Spleen (tissue), 11 donors: ENCODE data around the gene TMEM273. TPM values are rescaled to one million over a fixed set of nuclear protein-coding genes. Genes with fewer than 3 reads are reported as not detected.

ENCODE experiments used
- DNase-seq: peaks from one replicate; pipeline ENCODE4 v3.0.0-alpha.2; 2020
- H3K27ac ChIP-seq, 8 donors: fragments of 200-600 bp; sonication (generic) in 7 of 8; 1 replicate in 4 of 8; 2 replicates in 4 of 8; pipeline versions ENCODE4 v1.5.0 to v1.8.0; 2016 to 2021; ENCODE audit warnings: inconsistent platforms in 4 of 8, mild to moderate bottlenecking in 4 of 8, moderate library complexity in 1 of 8
- H3K27me3 ChIP-seq, 7 donors: fragments of 200-600 bp; sonication (generic) in 6 of 7; replicated peaks in 1 of 7; 1 replicate in 4 of 7; 2 replicates in 3 of 7; pipeline versions ENCODE4 v1.5.0 to v1.8.0; 2016 to 2021; ENCODE audit warnings: inconsistent platforms in 3 of 7, mild to moderate bottlenecking in 1 of 7
- H3K36me3 ChIP-seq, 6 donors: fragments of 200-600 bp; sonication (generic) in 5 of 6; 1 replicate in 4 of 6; 2 replicates in 2 of 6; pipeline versions ENCODE4 v1.5.0 to v1.8.0; 2016 to 2021; ENCODE audit warnings: inconsistent platforms in 2 of 6
- H3K4me1 ChIP-seq, 6 donors: fragments of 200-600 bp; sonication (generic) in 5 of 6; 1 replicate in 3 of 6; 2 replicates in 3 of 6; pipeline versions ENCODE4 v1.5.0 to v1.8.0; 2016 to 2021; ENCODE audit warnings: inconsistent platforms in 3 of 6
- H3K4me3 ChIP-seq, 8 donors: fragments of 200-600 bp; sonication (generic) in 7 of 8; 1 replicate in 4 of 8; 2 replicates in 4 of 8; pipeline versions ENCODE4 v1.5.0 to v1.8.0; 2016 to 2021; ENCODE audit warnings: inconsistent platforms in 4 of 8, mild to moderate bottlenecking in 4 of 8, moderate library complexity in 2 of 8
- H3K9me3 ChIP-seq, 8 donors: fragments of 200-600 bp; sonication (generic) in 7 of 8; 1 replicate in 4 of 8; 2 replicates in 4 of 8; pipeline versions ENCODE4 v1.5.0 to v1.8.0; 2016 to 2021; ENCODE audit warnings: inconsistent platforms in 4 of 8
- POLR2A ChIP-seq, 3 donors: fragments of 450-650 bp; IDR thresholded peaks; one replicate each; pipeline ENCODE4 v1.5.1; 2017; ENCODE audit warnings: antibody characterized with exemption in 3 of 3, mild to moderate bottlenecking in 1 of 3
- POLR2AphosphoS5 ChIP-seq, 3 donors: sonication (generic); formaldehyde crosslinking; IDR thresholded peaks; one replicate each; pipeline ENCODE4 v1.5.1; 2017; ENCODE audit warnings: antibody characterized with exemption in 3 of 3
- WGBS, 5 donors: extraction: QIAGEN DNeasy Blood & Tissue Kit in 3 of 5; methylation state at CpG; one replicate each; pipeline versions ENCODE4 v1.1.5 to v1.1.7; 2013 to 2018; 5-methylcytosine and 5-hydroxymethylcytosine counted together
- intact Hi-C: fragments of 100-400 bp; cut with DNase I; formaldehyde crosslinking; loops from one replicate; pipeline ENCODE4 v1.15.0; 2023; ENCODE audit warnings: low total_unique reads
- polyA plus RNA-seq, 3 donors: library from polyadenylated mRNA; stranded (reverse); fragments of 200-250 nt; gene quantifications; one replicate each; pipeline ENCODE4 v1.2.1, GENCODE V29; 2013
- total RNA-seq, 7 donors: library from RNA; depleted of rRNA in 3 of 7; stranded (reverse); fragments of >200 nt in 3 of 7; fragmentation: NEBNext Ultra II Directional in 4 of 7; extraction: Animal tissue kit (Norgen Biotek cat#: 25700) in 4 of 7; gene quantifications; one replicate each; pipeline versions ENCODE4 v1.1.0 to v1.2.1, GENCODE V29; 2016 to 2021
- TF ChIP-seq, protein P1 (sequence below), 11 experiments: fragments of 200-600 bp in 7 of 11; fragments of 450-650 bp in 4 of 11; sonication (generic) in 4 of 11; IDR thresholded peaks in 8 of 11; conservative IDR thresholded peaks in 3 of 11; 1 replicate in 7 of 11; 2 replicates in 4 of 11; pipeline versions ENCODE4 v1.4.0 to v1.8.0; 2016 to 2021; ENCODE audit warnings: antibody characterized with exemption in 11 of 11, inconsistent platforms in 4 of 11, mild to moderate bottlenecking in 1 of 11
- donor health status: healthy with polysubstance abuse.
- donor health status: DM: no; HTN: no; CAD: no; lungs with moderate emphysema.
- donor health status: DM: no; HTN: no; CAD: no.
- donor health status: Bipolar disorder and iron deficiency.
- donor health status: healthy.
- donor health status: DM: no; HTN: no; CAD: no.
- donor health status: DM: yes; HTN: yes; CAD: no.

TMEM273 gene
- total and polyA plus RNA-seq, 10 donors: 25.6 to 64.5 (median 33.4) TPM

- Histone ChIP-seq H3K27me3 (peaks cover 0 to 17% (median 0%) of the 10 kb centered on the region in 7 donors), H3K4me1 (no peaks in the 10 kb centered on the region), H3K36me3 (peaks cover 0 to 11% (median 0%) of the 10 kb centered on the region in 6 donors), H3K9me3 (peaks cover 0 to 20% (median 16%) of the 10 kb centered on the region in 8 donors), H3K4me3 (no peak overlapping the region), H3K27ac (no peak overlapping the region)
- 66 to 88% (median 74%) methylated on average over 1 of the region's 1 CpG for WGBS, 5 donors
- intact Hi-C loops: no loop called here
- no peak for TF ChIP-seq POLR2AphosphoS5 (IDR thresholded peaks at IDR 0.05)
- TF ChIP-seq, protein P1, sequence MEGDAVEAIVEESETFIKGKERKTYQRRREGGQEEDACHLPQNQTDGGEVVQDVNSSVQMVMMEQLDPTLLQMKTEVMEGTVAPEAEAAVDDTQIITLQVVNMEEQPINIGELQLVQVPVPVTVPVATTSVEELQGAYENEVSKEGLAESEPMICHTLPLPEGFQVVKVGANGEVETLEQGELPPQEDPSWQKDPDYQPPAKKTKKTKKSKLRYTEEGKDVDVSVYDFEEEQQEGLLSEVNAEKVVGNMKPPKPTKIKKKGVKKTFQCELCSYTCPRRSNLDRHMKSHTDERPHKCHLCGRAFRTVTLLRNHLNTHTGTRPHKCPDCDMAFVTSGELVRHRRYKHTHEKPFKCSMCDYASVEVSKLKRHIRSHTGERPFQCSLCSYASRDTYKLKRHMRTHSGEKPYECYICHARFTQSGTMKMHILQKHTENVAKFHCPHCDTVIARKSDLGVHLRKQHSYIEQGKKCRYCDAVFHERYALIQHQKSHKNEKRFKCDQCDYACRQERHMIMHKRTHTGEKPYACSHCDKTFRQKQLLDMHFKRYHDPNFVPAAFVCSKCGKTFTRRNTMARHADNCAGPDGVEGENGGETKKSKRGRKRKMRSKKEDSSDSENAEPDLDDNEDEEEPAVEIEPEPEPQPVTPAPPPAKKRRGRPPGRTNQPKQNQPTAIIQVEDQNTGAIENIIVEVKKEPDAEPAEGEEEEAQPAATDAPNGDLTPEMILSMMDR (IDR thresholded peaks at IDR 0.05 in 8 of 11, conservative IDR thresholded peaks at IDR 0.05 in 3 of 11): no peak
- no peak for DNase-seq
Measured at GRCh38 chr10:49151481-49151880, 36.7 kb downstream of the TMEM273 start.

GRCh38 chr10:49151025-49151445, 37.2 kb downstream of the TMEM273 start:
- Histone ChIP-seq H3K36me3 (peaks cover 0 to 11% (median 0%) of the 10 kb centered on the region in 6 donors), H3K9me3 (peaks cover 0 to 20% (median 16%) of the 10 kb centered on the region in 8 donors), H3K4me1 (no peaks in the 10 kb centered on the region), H3K4me3 (no peak overlapping the region), H3K27me3 (peaks cover 0 to 18% (median 0%) of the 10 kb centered on the region in 7 donors), H3K27ac (no peak overlapping the region)
- intact Hi-C loops: no loop called here
- TF ChIP-seq, protein P1 (IDR thresholded peaks at IDR 0.05 in 8 of 11, conservative IDR thresholded peaks at IDR 0.05 in 3 of 11): no peak
- no peak for TF ChIP-seq POLR2AphosphoS5 (IDR thresholded peaks at IDR 0.05)
- no peak for TF ChIP-seq POLR2A (IDR thresholded peaks at IDR 0.05)
- DNase-seq: no peak
- WGBS, 5 donors: 15 to 43% (median 28%) methylated on average over 2 of the region's 2 CpGs

DNA sequence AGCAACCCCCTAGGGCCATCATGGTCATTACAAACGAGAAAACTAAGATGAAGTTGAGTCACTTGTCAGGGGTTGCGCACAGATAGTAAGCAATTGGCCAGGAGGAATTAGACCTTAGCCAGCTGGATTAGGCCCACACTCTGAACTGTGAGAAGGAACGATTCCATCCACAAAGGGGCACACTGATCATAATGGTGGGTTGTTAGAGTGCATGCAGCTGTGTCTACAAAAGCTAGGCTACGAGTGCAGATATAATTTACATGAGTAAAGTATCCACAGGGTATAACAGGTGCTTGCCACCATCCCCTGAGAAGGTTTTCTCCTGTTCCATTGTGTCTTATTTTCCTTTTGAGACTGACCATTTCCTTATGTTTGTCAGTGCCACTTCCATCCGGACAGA, 37.8 kb downstream of the TMEM273 start:
- TF ChIP-seq POLR2AphosphoS5 (IDR thresholded peaks at IDR 0.05): no peak
- TF ChIP-seq POLR2A (IDR thresholded peaks at IDR 0.05): no peak
- TF ChIP-seq, protein P1 (IDR thresholded peaks at IDR 0.05 in 8 of 11, conservative IDR thresholded peaks at IDR 0.05 in 3 of 11): no peak
- 72 to 87% (median 82%) methylated on average over 5 of the region's 5 CpGs for WGBS, 5 donors
- intact Hi-C loops: no loop called here
- no peak for DNase-seq
- no peak overlapping the region for H3K27ac ChIP-seq
- H3K36me3 ChIP-seq: peaks cover 0 to 7% (median 0%) of the 10 kb centered on the region in 6 donors
- H3K27me3 ChIP-seq: peaks cover 0 to 21% (median 0%) of the 10 kb centered on the region in 7 donors
- H3K4me3 ChIP-seq: no peak overlapping the region
- peaks cover 0 to 20% (median 16%) of the 10 kb centered on the region in 8 donors for H3K9me3 ChIP-seq
- H3K4me1 ChIP-seq: no peaks in the 10 kb centered on the region

GRCh38 chr10:49149881-49150280, 38.3 kb downstream of the TMEM273 start:
- H3K4me3 ChIP-seq: no peak overlapping the region
- DNase-seq: no peak
- intact Hi-C loops: no loop called here
- peaks cover 0 to 2% (median 0%) of the 10 kb centered on the region in 6 donors for H3K36me3 ChIP-seq
- peaks cover 0 to 20% (median 16%) of the 10 kb centered on the region in 8 donors for H3K9me3 ChIP-seq
- no peak overlapping the region for H3K27ac ChIP-seq
- no peak for TF ChIP-seq POLR2AphosphoS5 (IDR thresholded peaks at IDR 0.05)
- TF ChIP-seq, protein P1 (IDR thresholded peaks at IDR 0.05 in 8 of 11, conservative IDR thresholded peaks at IDR 0.05 in 3 of 11): no peak
- no peak for TF ChIP-seq POLR2A (IDR thresholded peaks at IDR 0.05)
- WGBS, 5 donors: 79 to 92% (median 90%) methylated on average over 3 of the region's 3 CpGs
- peaks cover 0 to 21% (median 0%) of the 10 kb centered on the region in 7 donors for H3K27me3 ChIP-seq
- no peaks in the 10 kb centered on the region for H3K4me1 ChIP-seq
